Panc1 (cell line): ENCODE measurements around the gene PPARD. TPM values are rescaled to one million over a fixed set of nuclear protein-coding genes. Genes with fewer than 3 reads are reported as not detected.
A peak's percentile ranks its signal among the peaks of the same experiment; 100 is the strongest.

Experiments used
- ATAC-seq: fragments of 200-7000 bp; cut with Tn5 transposase; 2 replicates; pipeline ENCODE4 v1.9.1; 2020; ENCODE audit warnings: mild to moderate bottlenecking, moderate library complexity
- Bru-seq: library from RNA; stranded (reverse); fragments of 400-500 nt; gene quantifications from one replicate; lab custom pipeline; 2021; lab: Mats Ljungman, UMichigan
- BruChase-seq, 2 experiments: library from RNA; stranded (reverse); fragments of 400-500 nt; gene quantifications; one replicate each; lab custom pipeline; 2021; lab: Mats Ljungman, UMichigan
- BruUV-seq: library from RNA; stranded (reverse); fragments of 400-500 nt; replicated peaks from 2 replicates; lab custom pipeline; 2021; lab: Mats Ljungman, UMichigan
- CTCF ChIA-PET: fragments of 300-600 bp; sonication (Branson Sonifier 250); formaldehyde crosslinking; loops from one replicate; lab custom pipeline; 2022; ENCODE audit warnings: antibody characterized with exemption; lab: Charles Lee
- POLR2A ChIA-PET: fragments of 300-600 bp; sonication (Branson Sonifier 250); formaldehyde crosslinking; loops from one replicate; lab custom pipeline; 2022; ENCODE audit warnings: antibody characterized with exemption; lab: Charles Lee
- DNase-seq: peaks from one replicate; pipeline ENCODE4 v3.0.0-alpha.2; 2010; ENCODE audit warnings: low read depth, low spot score
- H3K27ac ChIP-seq: 2 replicates; pipeline ENCODE4 v1.5.1; 2011; ENCODE audit warnings: mild to moderate bottlenecking, low read length, inconsistent platforms
- H3K27me3 ChIP-seq: fragments of 200-500 bp; sonication (Bioruptor generic); 2 replicates; pipeline ENCODE4 v1.6.0; 2014; ENCODE audit warnings: low read length, inconsistent platforms; ENCODE audit not compliant: control insufficient read depth, insufficient read depth
- H3K36me3 ChIP-seq: fragments of 200-500 bp; sonication (Bioruptor generic); 2 replicates; pipeline ENCODE4 v1.5.1; 2014; ENCODE audit warnings: inconsistent platforms, mild to moderate bottlenecking, low read length, moderate library complexity; ENCODE audit not compliant: control insufficient read depth, insufficient read depth
- H3K4me1 ChIP-seq: 2 replicates; pipeline ENCODE4 v1.5.1; 2011; ENCODE audit warnings: inconsistent platforms, mild to moderate bottlenecking, low read length, moderate library complexity; ENCODE audit not compliant: control insufficient read depth, insufficient read depth
- H3K4me3 ChIP-seq, 2 experiments: 2 replicates each; pipeline ENCODE4 v1.5.1; 2011 to 2012; ENCODE audit warnings: low read depth in 2 of 2, low read length in 2 of 2, mild to moderate bottlenecking in 2 of 2, inconsistent platforms in 1 of 2, moderate library complexity in 1 of 2
- H3K9me3 ChIP-seq: fragments of 200-500 bp; sonication (Bioruptor generic); 2 replicates; pipeline ENCODE4 v1.5.1; 2014; ENCODE audit warnings: low read depth, mild to moderate bottlenecking, inconsistent platforms, low read length, moderate library complexity; ENCODE audit not compliant: control insufficient read depth, insufficient read depth
- POLR2AphosphoS5 ChIP-seq: IDR thresholded peaks from 2 replicates; pipeline ENCODE4 v1.6.1; 2012; ENCODE audit warnings: mild to moderate bottlenecking, low read depth, low read length, moderate library complexity
- SIN3A ChIP-seq: IDR thresholded peaks from 2 replicates; pipeline ENCODE4 v1.6.1; 2012; ENCODE audit warnings: low read depth, mild to moderate bottlenecking, low read length, moderate library complexity, borderline replicate concordance; ENCODE audit not compliant: insufficient read depth
- TCF7L2 ChIP-seq: IDR thresholded peaks from 2 replicates; pipeline ENCODE4 v1.6.1; 2011; ENCODE audit warnings: mild to moderate bottlenecking, low read depth, low read length, inconsistent platforms
- in situ Hi-C: cut with HindIII; loops from 2 replicates; pipeline ENCODE4 v1.10.0; 2016; ENCODE audit warnings: low sequenced_read_pairs, low pct_unique_long_range_greater_than_20kb
- intact Hi-C: fragments of 100-400 bp; cut with micrococcal nuclease; formaldehyde crosslinking; loops from one replicate; pipeline ENCODE4 v1.10.0; 2022; ENCODE audit not compliant: unreplicated experiment
- long read RNA-seq: library from polyadenylated mRNA; unstranded; transcript quantifications from one replicate; pipeline ENCODE4 v2.0.0, GENCODE V29; 2021; ENCODE audit not compliant: unreplicated experiment
- polyA plus RNA-seq: library from polyadenylated mRNA; unstranded; fragments of >200 nt; gene quantifications from one replicate; pipeline ENCODE4 v1.2.1, GENCODE V29; 2012; ENCODE audit warnings: missing spikeins; ENCODE audit not compliant: insufficient read length
- total RNA-seq: library from RNA; stranded (reverse); gene quantifications from one replicate; pipeline ENCODE4 v1.2.1, GENCODE V29; 2021; ENCODE audit not compliant: unreplicated experiment
- TF ChIP-seq, protein P1 (sequence below), 2 experiments: IDR thresholded peaks; 2 replicates each; pipeline ENCODE4 v1.6.1; 2011 to 2012; ENCODE audit warnings: low read depth in 2 of 2, control low read depth in 1 of 2, low read length in 1 of 2, mild to moderate bottlenecking in 1 of 2, moderate library complexity in 1 of 2; ENCODE audit not compliant: insufficient read depth in 1 of 2
- TF ChIP-seq, protein P2 (sequence below): fragments of 450-650 bp; IDR thresholded peaks from 2 replicates; pipeline ENCODE4 v1.5.1; 2017; ENCODE audit warnings: mild to moderate bottlenecking

Gene PPARD
- total RNA-seq, result 14.4 TPM
- 17.8 TPM for polyA plus RNA-seq
- Bru-seq, nascent RNA, result percentile 59 among the genes with signal in this experiment
- BruChase-seq, experiment 1, labeled RNA remaining after a 2-hour chase, result percentile 66 among the genes with signal in this experiment
- percentile 73 among the genes with signal in this experiment for BruChase-seq, experiment 2, labeled RNA remaining after a 6-hour chase
- long read RNA-seq, partial matches to known transcripts, result 5 of 20 reads
- long read RNA-seq, other reads (novel, unspliced or antisense), result 12 of 20 reads

DNA sequence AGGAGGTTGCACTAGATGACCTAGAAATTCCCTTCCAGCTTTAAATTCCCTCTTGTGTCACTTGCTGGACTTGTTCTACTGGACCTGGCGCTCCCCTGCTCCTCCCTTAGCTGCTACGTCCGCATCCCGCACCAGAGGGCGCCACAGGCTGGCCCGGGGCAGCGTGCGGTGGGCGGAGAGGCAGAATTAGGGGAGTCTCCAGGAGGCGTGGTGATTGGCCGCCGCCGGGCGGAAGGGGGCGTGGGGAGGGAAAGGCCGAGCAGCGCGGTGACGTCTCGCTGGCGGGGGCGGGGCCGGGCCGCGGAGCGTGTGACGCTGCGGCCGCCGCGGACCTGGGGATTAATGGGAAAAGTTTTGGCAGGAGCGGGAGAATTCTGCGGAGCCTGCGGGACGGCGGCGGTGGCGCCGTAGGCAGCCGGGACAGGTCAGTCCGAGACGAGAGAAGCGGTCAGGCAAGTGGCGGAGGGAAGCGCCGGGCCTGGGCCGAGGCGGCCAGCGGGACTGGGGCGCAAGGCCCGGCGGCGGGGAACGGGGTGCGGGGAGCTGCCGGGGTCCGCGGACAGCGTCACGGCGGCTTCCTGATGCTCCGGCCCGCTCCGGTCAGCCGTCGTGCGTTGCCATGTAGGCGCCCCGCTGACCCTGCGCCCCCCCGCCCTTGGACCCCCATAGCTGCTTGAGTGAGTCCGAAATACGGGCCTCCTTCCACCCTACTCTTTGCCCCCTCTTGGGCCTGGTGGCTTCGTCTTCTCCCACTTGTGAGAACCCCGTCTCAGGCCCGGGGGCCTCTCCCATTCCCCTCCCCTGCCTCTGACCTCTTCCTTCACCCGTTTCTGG, at the start of gene PPARD:
PPARD (plus strand) TSS at position 301 of the 834 bp plus-strand sequence. CDS start 68,530 bp downstream, outside the sequence.
- ChIA-PET POLR2A (interaction anchor here (0.6 kb wide), 1 partner anchor 26 kb away, joined by 4 read pairs; no protein-coding TSS in a partner anchor), CTCF (interaction anchor here (0.6 to 2.2 kb wide), 8 partner anchors 46 to 205 kb away, joined by 3 to 34 read pairs (median 4); partner anchors contain the start of gene FANCE)
- intact Hi-C loops, result loop anchor here (1.0 to 2.0 kb wide), 2 partner anchors 72 to 107 kb away; no protein-coding TSS in a partner anchor
- Histone ChIP-seq H3K27ac (peak within 1 kb of the TSS; percentile 93), H3K27me3 (no peaks in the 10 kb centered on the region), H3K36me3 (no peaks in the 10 kb centered on the region; the same call in 1 of the 2 replicates), H3K4me3 (peak within 1 kb of the TSS; percentile 83 to 89), H3K4me1 (peaks cover 10% of the 10 kb centered on the region), H3K9me3 (no peaks in the 10 kb centered on the region)
- in situ Hi-C loops, result no loop called here
- ATAC-seq (peak; percentile 100), DNase-seq (peak; percentile 73)
- TF ChIP-seq POLR2AphosphoS5 (no peak), TCF7L2 (no peak), SIN3A (no peak; the same call in 1 of the 2 replicates)
- TF ChIP-seq, protein P1, sequence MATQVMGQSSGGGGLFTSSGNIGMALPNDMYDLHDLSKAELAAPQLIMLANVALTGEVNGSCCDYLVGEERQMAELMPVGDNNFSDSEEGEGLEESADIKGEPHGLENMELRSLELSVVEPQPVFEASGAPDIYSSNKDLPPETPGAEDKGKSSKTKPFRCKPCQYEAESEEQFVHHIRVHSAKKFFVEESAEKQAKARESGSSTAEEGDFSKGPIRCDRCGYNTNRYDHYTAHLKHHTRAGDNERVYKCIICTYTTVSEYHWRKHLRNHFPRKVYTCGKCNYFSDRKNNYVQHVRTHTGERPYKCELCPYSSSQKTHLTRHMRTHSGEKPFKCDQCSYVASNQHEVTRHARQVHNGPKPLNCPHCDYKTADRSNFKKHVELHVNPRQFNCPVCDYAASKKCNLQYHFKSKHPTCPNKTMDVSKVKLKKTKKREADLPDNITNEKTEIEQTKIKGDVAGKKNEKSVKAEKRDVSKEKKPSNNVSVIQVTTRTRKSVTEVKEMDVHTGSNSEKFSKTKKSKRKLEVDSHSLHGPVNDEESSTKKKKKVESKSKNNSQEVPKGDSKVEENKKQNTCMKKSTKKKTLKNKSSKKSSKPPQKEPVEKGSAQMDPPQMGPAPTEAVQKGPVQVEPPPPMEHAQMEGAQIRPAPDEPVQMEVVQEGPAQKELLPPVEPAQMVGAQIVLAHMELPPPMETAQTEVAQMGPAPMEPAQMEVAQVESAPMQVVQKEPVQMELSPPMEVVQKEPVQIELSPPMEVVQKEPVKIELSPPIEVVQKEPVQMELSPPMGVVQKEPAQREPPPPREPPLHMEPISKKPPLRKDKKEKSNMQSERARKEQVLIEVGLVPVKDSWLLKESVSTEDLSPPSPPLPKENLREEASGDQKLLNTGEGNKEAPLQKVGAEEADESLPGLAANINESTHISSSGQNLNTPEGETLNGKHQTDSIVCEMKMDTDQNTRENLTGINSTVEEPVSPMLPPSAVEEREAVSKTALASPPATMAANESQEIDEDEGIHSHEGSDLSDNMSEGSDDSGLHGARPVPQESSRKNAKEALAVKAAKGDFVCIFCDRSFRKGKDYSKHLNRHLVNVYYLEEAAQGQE (IDR thresholded peaks at IDR 0.05; ENCODE audit: insufficient read depth in 1 of 2, low read depth in 2 of 2, low read length in 1 of 2), result no peak
- TF ChIP-seq, protein P2, sequence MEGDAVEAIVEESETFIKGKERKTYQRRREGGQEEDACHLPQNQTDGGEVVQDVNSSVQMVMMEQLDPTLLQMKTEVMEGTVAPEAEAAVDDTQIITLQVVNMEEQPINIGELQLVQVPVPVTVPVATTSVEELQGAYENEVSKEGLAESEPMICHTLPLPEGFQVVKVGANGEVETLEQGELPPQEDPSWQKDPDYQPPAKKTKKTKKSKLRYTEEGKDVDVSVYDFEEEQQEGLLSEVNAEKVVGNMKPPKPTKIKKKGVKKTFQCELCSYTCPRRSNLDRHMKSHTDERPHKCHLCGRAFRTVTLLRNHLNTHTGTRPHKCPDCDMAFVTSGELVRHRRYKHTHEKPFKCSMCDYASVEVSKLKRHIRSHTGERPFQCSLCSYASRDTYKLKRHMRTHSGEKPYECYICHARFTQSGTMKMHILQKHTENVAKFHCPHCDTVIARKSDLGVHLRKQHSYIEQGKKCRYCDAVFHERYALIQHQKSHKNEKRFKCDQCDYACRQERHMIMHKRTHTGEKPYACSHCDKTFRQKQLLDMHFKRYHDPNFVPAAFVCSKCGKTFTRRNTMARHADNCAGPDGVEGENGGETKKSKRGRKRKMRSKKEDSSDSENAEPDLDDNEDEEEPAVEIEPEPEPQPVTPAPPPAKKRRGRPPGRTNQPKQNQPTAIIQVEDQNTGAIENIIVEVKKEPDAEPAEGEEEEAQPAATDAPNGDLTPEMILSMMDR, result peak; percentile 98
- BruUV-seq, result no TSS peak

DNA sequence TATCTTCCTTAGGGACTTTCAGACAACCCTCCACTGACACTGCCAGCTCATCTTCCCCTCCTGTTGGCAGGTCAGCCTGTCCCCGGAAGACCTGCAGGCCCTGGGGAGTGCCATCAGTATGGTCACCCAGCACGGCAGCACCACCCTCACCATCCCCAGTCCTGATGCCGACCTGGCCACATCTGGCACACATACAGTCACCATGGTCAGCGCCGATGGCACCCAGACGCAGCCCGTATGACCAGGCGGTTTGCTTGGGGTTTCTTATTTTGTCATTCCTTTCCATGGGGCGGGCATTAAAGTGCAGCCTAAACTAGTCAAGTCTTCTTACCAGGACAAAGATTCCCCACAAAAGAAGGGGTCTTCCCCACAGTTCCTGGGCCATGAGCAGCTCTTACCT, 48.7 kb upstream of the PPARD start:
- in situ Hi-C loops, result no loop called here
- BruUV-seq, result no TSS peak
- no peak overlapping the region for H3K27ac ChIP-seq
- CTCF ChIA-PET, result interaction anchor here (1.0 to 1.1 kb wide), 2 partner anchors 156 to 290 kb away, joined by 3 to 5 read pairs; no protein-coding TSS in a partner anchor
- no peak for ATAC-seq
- no peak overlapping the region for H3K4me3 ChIP-seq
- H3K4me1 ChIP-seq, result no peaks in the 10 kb centered on the region
- H3K9me3 ChIP-seq, result no peaks in the 10 kb centered on the region
- POLR2A ChIA-PET, result no interaction called here
- intact Hi-C loops, result loop anchor here (1.0 kb wide), 1 partner anchor 156 kb away; no protein-coding TSS in a partner anchor
- no peaks in the 10 kb centered on the region for H3K27me3 ChIP-seq
- H3K36me3 ChIP-seq, result peaks cover 2% of the 10 kb centered on the region; the same call in 1 of the 2 replicates
- TF ChIP-seq, protein P1 (IDR thresholded peaks at IDR 0.05; ENCODE audit: insufficient read depth in 1 of 2, low read depth in 2 of 2, low read length in 1 of 2), result no peak
- no peak for TF ChIP-seq TCF7L2
- TF ChIP-seq POLR2AphosphoS5, result no peak
- TF ChIP-seq, protein P2, result no peak
- no peak for DNase-seq
